Gastrocnemius medialis (tissue), 4 donors: ENCODE data around the gene LRRC1.

Source experiments
- CTCF ChIP-seq, 5 experiments: fragments of 450-650 bp in 3 of 5; fragments of 200-600 bp in 2 of 5; sonication (generic) in 2 of 5; IDR thresholded peaks in 4 of 5; conservative IDR thresholded peaks in 1 of 5; 1 replicate in 4 of 5; 2 replicates in 1 of 5; pipeline ENCODE4 v1.5.1; 2016 to 2019; ENCODE audit warnings: antibody characterized with exemption in 5 of 5, mild to moderate bottlenecking in 3 of 5, moderate library complexity in 3 of 5
- POLR2A ChIP-seq, 2 donors: fragments of 450-650 bp; IDR thresholded peaks; one replicate each; pipeline ENCODE4 v1.6.1; 2017; ENCODE audit warnings: antibody characterized with exemption in 2 of 2, mild to moderate bottlenecking in 2 of 2, moderate library complexity in 2 of 2

DNA sequence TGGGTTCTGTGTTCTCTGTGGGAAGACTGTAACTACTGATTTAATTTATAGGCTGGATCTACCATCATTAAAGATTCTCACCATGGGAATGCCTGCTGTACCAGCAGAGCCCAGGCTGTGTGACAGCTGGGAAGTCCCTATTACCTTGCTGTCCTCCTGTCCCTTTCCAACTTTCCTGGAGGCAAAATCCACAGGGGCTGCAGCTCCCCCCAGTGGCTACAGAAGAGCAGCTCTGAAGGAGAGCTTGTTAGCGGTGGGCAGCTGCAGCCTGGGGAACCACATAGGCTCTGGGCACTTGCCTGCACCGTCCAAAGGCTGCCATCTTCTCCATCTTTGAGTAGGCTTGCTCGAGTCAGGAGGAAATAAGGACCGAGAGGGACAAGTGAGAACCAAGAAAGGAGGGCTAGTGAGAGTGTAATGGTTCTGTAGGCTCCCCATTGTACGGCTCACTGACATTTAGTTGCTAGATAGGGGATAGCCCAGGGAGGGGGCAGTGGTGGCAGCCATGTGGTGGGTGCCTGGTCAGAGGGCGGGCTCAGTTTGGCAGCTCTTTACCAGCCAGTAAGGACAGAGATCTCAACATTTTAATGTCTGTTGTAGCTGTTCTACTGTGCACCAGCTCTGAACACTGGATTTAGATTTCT lies 161.4 kb downstream of the LRRC1 start:
- TF ChIP-seq POLR2A (IDR thresholded peaks at IDR 0.05), result no peak
- TF ChIP-seq CTCF (IDR thresholded peaks at IDR 0.05 in 4 of 5, conservative IDR thresholded peaks at IDR 0.05 in 1 of 5), result peak in 3 of 5 experiments; percentile 30 to 42 (median 35)
